Natural killer cell (primary cell): Measurements from ENCODE around the gene NACC2. TPM values are rescaled to one million over a fixed set of nuclear protein-coding genes. Genes with fewer than 3 reads are reported as not detected.
A peak's percentile ranks its signal among the peaks of the same experiment; 100 is the strongest.

Experiments
- ATAC-seq, 3 donors: fragments of 150-1000 bp in 2 of 3; fragments of 200-7000 bp in 1 of 3; cut with Tn5 transposase; 1 replicate in 1 of 3; 2 replicates in 2 of 3; pipeline ENCODE4 v1.10.0; 2021; ENCODE audit warnings: mild to moderate bottlenecking in 2 of 3, moderate library complexity in 2 of 3
- DNase-seq, 2 donors: peaks; one replicate each; pipeline versions ENCODE4 v3.0.0 to v3.0.0-alpha.2; 2013 to 2021; ENCODE audit warnings: mixed read lengths in 1 of 2
- H3K27ac ChIP-seq: one replicate; pipeline ENCODE4 v1.5.1; 2013; ENCODE audit warnings: mild to moderate bottlenecking, low read length
- H3K27me3 ChIP-seq: one replicate; pipeline ENCODE4 v1.6.1; 2013; ENCODE audit warnings: low read length; ENCODE audit not compliant: control insufficient read depth, insufficient read depth
- H3K36me3 ChIP-seq: one replicate; pipeline ENCODE4 v1.6.1; 2013; ENCODE audit warnings: low read length; ENCODE audit not compliant: control insufficient read depth, insufficient read depth
- H3K4me1 ChIP-seq: one replicate; pipeline ENCODE4 v1.6.1; 2013; ENCODE audit warnings: low read length; ENCODE audit not compliant: control insufficient read depth, insufficient read depth
- H3K4me3 ChIP-seq: one replicate; pipeline ENCODE4 v1.5.1; 2013; ENCODE audit warnings: low read length
- H3K9me3 ChIP-seq: one replicate; pipeline ENCODE4 v1.6.1; 2013; ENCODE audit warnings: low read length; ENCODE audit not compliant: control insufficient read depth, insufficient read depth
- H3K27ac Mint-ChIP-seq, 2 donors: one replicate each; pipeline ENCODE4 v1.8.0; 2022; ENCODE audit warnings: mild to moderate bottlenecking in 2 of 2, mixed read lengths in 2 of 2, moderate library complexity in 1 of 2
- H3K27me3 Mint-ChIP-seq, 2 donors: one replicate each; pipeline ENCODE4 v1.8.0; 2022; ENCODE audit warnings: low read depth in 2 of 2, mixed read lengths in 2 of 2
- H3K36me3 Mint-ChIP-seq: one replicate; pipeline ENCODE4 v1.8.0; 2022; ENCODE audit warnings: mixed read lengths
- H3K4me1 Mint-ChIP-seq, 2 donors: one replicate each; pipeline ENCODE4 v1.8.0; 2022; ENCODE audit warnings: mixed read lengths in 2 of 2
- H3K4me3 Mint-ChIP-seq: one replicate; pipeline ENCODE4 v1.8.0; 2022; ENCODE audit warnings: mild to moderate bottlenecking, moderate library complexity, mixed read lengths
- H3K9me3 Mint-ChIP-seq, 2 donors: one replicate each; pipeline ENCODE4 v1.8.0; 2022; ENCODE audit warnings: mixed read lengths in 2 of 2
- CTCF ChIP-seq: fragments of 200-600 bp; IDR thresholded peaks from one replicate; pipeline ENCODE4 v1.8.0; 2022; ENCODE audit warnings: antibody characterized with exemption
- WGBS: methylation state at CpG from one replicate; pipeline ENCODE4 v1.1.7; 2013; ENCODE audit warnings: missing lambda C conversion rate; ENCODE audit not compliant: insufficient coverage; 5-methylcytosine and 5-hydroxymethylcytosine counted together
- intact Hi-C: fragments of 100-400 bp; cut with micrococcal nuclease; formaldehyde crosslinking; loops from one replicate; pipeline ENCODE4 v1.14.2; 2022
- total RNA-seq, 4 donors: library from RNA; stranded (reverse); fragments of 120-200 nt in 1 of 4; gene quantifications; one replicate each; pipeline versions ENCODE4 v1.2.3 to v1.2.4, GENCODE V29; 2013 to 2022

The NACC2 gene
- total RNA-seq, 3 donors from 2014 or later (not counting 1 experiment from before 2014, with no cell fraction given), result 14.5 to 21.6 (median 21.2) TPM

- DNase-seq, result peak; percentile 64 to 65
- H3K36me3 ChIP-seq, result no peaks in the 10 kb centered on the region
- peak overlapping the region; percentile 72 for H3K27ac ChIP-seq
- 9% methylated on average over 74 of the region's 74 CpGs for WGBS
- TF ChIP-seq CTCF, result no peak
- intact Hi-C loops, result loop anchor here (1.0 kb wide), 1 partner anchor 12 kb away; no protein-coding TSS in a partner anchor
- ATAC-seq, result peak; percentile 74 to 79 (median 78)
- Mint-ChIP-seq H3K4me1 (peaks cover 10 to 51% of the 10 kb centered on the region in 2 donors), H3K9me3 (no peaks in the 10 kb centered on the region), H3K27ac (peak overlapping the region; percentile 62 to 83), H3K4me3 (peak overlapping the region; percentile 89), H3K36me3 (no peaks in the 10 kb centered on the region), H3K27me3 (no peaks in the 10 kb centered on the region)
- H3K27me3 ChIP-seq, result no peaks in the 10 kb centered on the region
- peak overlapping the region; percentile 50 for H3K4me3 ChIP-seq
- no peaks in the 10 kb centered on the region for H3K9me3 ChIP-seq
- peaks cover 51% of the 10 kb centered on the region for H3K4me1 ChIP-seq
Measured at GRCh38 chr9:136093995-136094881, 851 bp downstream of the NACC2 start.

- Mint-ChIP-seq H3K36me3 (no peaks in the 10 kb centered on the region), H3K4me3 (peak overlapping the region; percentile 89), H3K27me3 (no peaks in the 10 kb centered on the region), H3K27ac (peak overlapping the region; percentile 62 to 83), H3K9me3 (no peaks in the 10 kb centered on the region), H3K4me1 (peaks cover 2 to 43% of the 10 kb centered on the region in 2 donors)
- Histone ChIP-seq H3K27me3 (no peaks in the 10 kb centered on the region), H3K27ac (peak overlapping the region; percentile 72), H3K36me3 (no peaks in the 10 kb centered on the region), H3K9me3 (no peaks in the 10 kb centered on the region), H3K4me3 (peak overlapping the region; percentile 50), H3K4me1 (peaks cover 51% of the 10 kb centered on the region)
- WGBS, result 89% methylated on average over 16 of the region's 16 CpGs
- no peak for TF ChIP-seq CTCF
- DNase-seq, result no peak
- intact Hi-C loops, result no loop called here
- no peak for ATAC-seq
Measured at GRCh38 chr9:136093346-136093986, 1.6 kb downstream of the NACC2 start.

GRCh38 chr9:136092741-136093140 lies 2.3 kb downstream of the NACC2 start:
- H3K36me3 ChIP-seq, result no peaks in the 10 kb centered on the region
- WGBS, result 85% methylated on average over 9 of the region's 9 CpGs
- no peak overlapping the region for H3K4me3 ChIP-seq
- Mint-ChIP-seq H3K36me3 (no peaks in the 10 kb centered on the region), H3K27me3 (no peaks in the 10 kb centered on the region), H3K4me1 (peaks cover 0 to 38% of the 10 kb centered on the region in 2 donors), H3K27ac (peak overlapping the region; percentile 62 to 83), H3K4me3 (peak overlapping the region; percentile 77), H3K9me3 (no peaks in the 10 kb centered on the region)
- no peak for DNase-seq
- no peaks in the 10 kb centered on the region for H3K27me3 ChIP-seq
- H3K4me1 ChIP-seq, result peaks cover 51% of the 10 kb centered on the region
- TF ChIP-seq CTCF, result no peak
- H3K9me3 ChIP-seq, result no peaks in the 10 kb centered on the region
- ATAC-seq, result no peak
- intact Hi-C loops, result no loop called here
- H3K27ac ChIP-seq, result no peak overlapping the region
